ENCODE results near the gene CEP112.

Gene CEP112

GRCh38 chr17:65664696-65665095 lies 527.2 kb downstream of the CEP112 start:
- no peak for TF ChIP-seq ZFX (IDR thresholded peaks at IDR 0.05)
- TF ChIP-seq, protein P1, sequence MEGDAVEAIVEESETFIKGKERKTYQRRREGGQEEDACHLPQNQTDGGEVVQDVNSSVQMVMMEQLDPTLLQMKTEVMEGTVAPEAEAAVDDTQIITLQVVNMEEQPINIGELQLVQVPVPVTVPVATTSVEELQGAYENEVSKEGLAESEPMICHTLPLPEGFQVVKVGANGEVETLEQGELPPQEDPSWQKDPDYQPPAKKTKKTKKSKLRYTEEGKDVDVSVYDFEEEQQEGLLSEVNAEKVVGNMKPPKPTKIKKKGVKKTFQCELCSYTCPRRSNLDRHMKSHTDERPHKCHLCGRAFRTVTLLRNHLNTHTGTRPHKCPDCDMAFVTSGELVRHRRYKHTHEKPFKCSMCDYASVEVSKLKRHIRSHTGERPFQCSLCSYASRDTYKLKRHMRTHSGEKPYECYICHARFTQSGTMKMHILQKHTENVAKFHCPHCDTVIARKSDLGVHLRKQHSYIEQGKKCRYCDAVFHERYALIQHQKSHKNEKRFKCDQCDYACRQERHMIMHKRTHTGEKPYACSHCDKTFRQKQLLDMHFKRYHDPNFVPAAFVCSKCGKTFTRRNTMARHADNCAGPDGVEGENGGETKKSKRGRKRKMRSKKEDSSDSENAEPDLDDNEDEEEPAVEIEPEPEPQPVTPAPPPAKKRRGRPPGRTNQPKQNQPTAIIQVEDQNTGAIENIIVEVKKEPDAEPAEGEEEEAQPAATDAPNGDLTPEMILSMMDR (conservative IDR thresholded peaks at IDR 0.05), result no peak
- H3K27ac ChIP-seq, result no peak overlapping the region

DNA sequence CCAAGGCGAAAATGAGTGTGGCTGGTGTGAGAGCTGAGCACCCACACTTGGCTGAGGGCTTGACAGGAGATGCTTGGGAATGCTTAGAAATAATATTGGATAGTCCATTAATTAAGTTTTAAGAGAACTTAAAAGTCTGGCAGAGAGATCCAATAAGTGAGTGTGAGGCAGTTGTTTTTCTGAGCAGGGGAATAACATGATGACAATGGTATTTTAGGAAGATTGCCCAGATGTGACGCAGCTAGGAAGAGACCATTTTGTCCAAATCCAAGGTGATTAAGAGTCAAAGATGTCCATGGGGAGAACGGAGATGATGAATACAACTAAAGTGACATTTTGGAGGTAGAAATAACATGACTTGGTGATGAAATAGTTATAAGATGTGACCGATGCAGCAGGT lies 527.7 kb downstream of the CEP112 start:
- no peak for TF ChIP-seq ZFX (IDR thresholded peaks at IDR 0.05)

GRCh38 chr17:65662196-65662595 lies 529.7 kb downstream of the CEP112 start:
- no peak overlapping the region for H3K27ac ChIP-seq
- no peak for TF ChIP-seq ZFX (IDR thresholded peaks at IDR 0.05)
- TF ChIP-seq, protein P1 (conservative IDR thresholded peaks at IDR 0.05), result no peak

More for the DNA sequence above, 527.7 kb downstream of the CEP112 start:
- H3K27ac ChIP-seq, result no peak overlapping the region

GRCh38 chr17:65660947-65661346 lies 531.0 kb downstream of the CEP112 start:
- TF ChIP-seq ZFX (IDR thresholded peaks at IDR 0.05), result no peak
- TF ChIP-seq, protein P1 (conservative IDR thresholded peaks at IDR 0.05), result no peak
- H3K27ac ChIP-seq, result no peak overlapping the region

- TF ChIP-seq ZFX (IDR thresholded peaks at IDR 0.05), result no peak
- TF ChIP-seq, protein P1 (conservative IDR thresholded peaks at IDR 0.05), result no peak
- no peak overlapping the region for H3K27ac ChIP-seq
These were observed 531.9 kb downstream of the CEP112 start for GRCh38 chr17:65660078-65660477.

DNA sequence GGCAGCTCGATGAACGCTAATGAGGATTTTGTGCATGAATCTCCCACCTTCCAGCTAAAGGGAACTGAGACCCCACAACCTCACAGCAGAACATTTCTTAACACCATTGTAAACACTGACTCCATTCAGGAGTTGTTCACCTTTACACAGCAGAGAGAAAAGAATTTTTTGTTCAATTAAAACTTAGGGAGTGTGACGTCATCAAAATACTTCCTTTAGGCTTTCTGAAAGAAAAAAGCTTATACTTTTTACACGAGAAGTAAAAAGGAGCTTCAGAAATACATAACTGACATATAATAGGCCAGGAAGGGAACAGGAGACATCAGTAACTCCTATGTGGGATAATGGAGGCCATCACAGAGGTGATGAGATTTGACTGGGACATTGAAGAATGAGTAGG lies 532.4 kb downstream of the CEP112 start:
- H3K27ac ChIP-seq, result no peak overlapping the region
- TF ChIP-seq ZFX (IDR thresholded peaks at IDR 0.05), result no peak
- TF ChIP-seq, protein P1 (conservative IDR thresholded peaks at IDR 0.05), result no peak

- H3K27ac ChIP-seq, result no peak overlapping the region
These were observed 534.6 kb downstream of the CEP112 start for GRCh38 chr17:65657251-65657828.

More at GRCh38 chr17:65657251-65657828, 534.6 kb downstream of the CEP112 start:
- TF ChIP-seq, protein P1 (conservative IDR thresholded peaks at IDR 0.05), result no peak
- no peak for TF ChIP-seq ZFX (IDR thresholded peaks at IDR 0.05)

Data from C4-2B (cell line).